Mesenteric fat pad (tissue), 1 donor: ENCODE measurements around the gene CCDC28B. TPM values are rescaled to one million over a fixed set of nuclear protein-coding genes. Genes with fewer than 3 reads are reported as not detected.

ENCODE experiments used
- DNase-seq: peaks from one replicate; pipeline ENCODE4 v3.0.0-alpha.2; 2020; ENCODE audit warnings: low spot score
- total RNA-seq: library from RNA; stranded (reverse); fragmentation: NEBNext Ultra II Directional; extraction: Animal tissue kit (Norgen Biotek cat#: 25700); gene quantifications from one replicate; pipeline ENCODE4 v1.2.1, GENCODE V29; 2021
- donor health status: DM: yes; HTN: yes; CAD: no.

CCDC28B gene
- total RNA-seq, 1 donor from 2014 or later, result 3.5 TPM

- DNase-seq, result no peak
Observed at GRCh38 chr1:32250893-32251716, 50.7 kb downstream of the CCDC28B start, which contains the start of gene LCK. TSS of gene LCK (plus strand) at chr1:32251265. CDS start at chr1:32274330, 23,065 bp downstream.

Other genes starting within 250 kb of the CCDC28B start
- 80.1 TPM for gene KHDRBS1, start 186.7 kb upstream of the CCDC28B start, total RNA-seq
- 15.6 TPM for gene TMEM39B, start 127.7 kb upstream of the CCDC28B start, total RNA-seq
- 73.7 TPM for gene KPNA6, start 92.5 kb upstream of the CCDC28B start, total RNA-seq
- gene TXLNA, start 20.9 kb upstream of the CCDC28B start, total RNA-seq, result 54.5 TPM
- 0.67 TPM for gene IQCC, start 5.1 kb downstream of the CCDC28B start, total RNA-seq
- not detected for gene DCDC2B, start 8.5 kb downstream of the CCDC28B start, total RNA-seq
- gene TMEM234, start 21.8 kb downstream of the CCDC28B start, total RNA-seq, result 18.4 TPM
- gene EIF3I, start 21.8 kb downstream of the CCDC28B start, total RNA-seq, result 160 TPM
- 7.5 TPM for gene FAM167B, start 46.6 kb downstream of the CCDC28B start, total RNA-seq
- 1.8 TPM for gene LCK, start 50.7 kb downstream of the CCDC28B start, total RNA-seq
- gene HDAC1, start 91.5 kb downstream of the CCDC28B start, total RNA-seq, result 32.3 TPM
- gene MARCKSL1, start 135.6 kb downstream of the CCDC28B start, total RNA-seq, result 51.8 TPM
- gene FAM229A, start 161.9 kb downstream of the CCDC28B start, total RNA-seq, result 6.2 TPM
- gene TSSK3, start 161.9 kb downstream of the CCDC28B start, total RNA-seq, result 1.2 TPM
- 63.2 TPM for gene BSDC1, start 193.8 kb downstream of the CCDC28B start, total RNA-seq